Chondrocyte (in vitro differentiated cells): ENCODE results near the gene SETD2. TPM values are rescaled to one million over a fixed set of nuclear protein-coding genes. Genes with fewer than 3 reads are reported as not detected.

ENCODE experiments used
- DNase-seq: peaks from one replicate; pipeline ENCODE4 v3.0.0; 2021; ENCODE audit warnings: mixed read lengths, low spot score
- H3K27ac Mint-ChIP-seq: one replicate; pipeline ENCODE4 v1.8.0; 2021; ENCODE audit warnings: mild to moderate bottlenecking, moderate library complexity, mixed read lengths; ENCODE audit not compliant: unreplicated experiment
- H3K27me3 Mint-ChIP-seq: 2 replicates; pipeline ENCODE4 v1.8.0; 2021; ENCODE audit warnings: low read depth, mixed read lengths
- H3K36me3 Mint-ChIP-seq: 2 replicates; pipeline ENCODE4 v1.8.0; 2021; ENCODE audit warnings: low read depth, mixed read lengths
- H3K4me1 Mint-ChIP-seq: 2 replicates; pipeline ENCODE4 v1.8.0; 2021; ENCODE audit warnings: low read depth, mild to moderate bottlenecking, mixed read lengths
- H3K4me3 Mint-ChIP-seq: one replicate; pipeline ENCODE4 v1.8.0; 2021; ENCODE audit warnings: mild to moderate bottlenecking, moderate library complexity, mixed read lengths; ENCODE audit not compliant: unreplicated experiment
- H3K9me3 Mint-ChIP-seq: 2 replicates; pipeline ENCODE4 v1.8.0; 2021; ENCODE audit warnings: low read depth, mixed read lengths
- total RNA-seq: library from RNA; stranded (reverse); gene quantifications from 3 replicates; pipeline ENCODE4 v1.2.1, GENCODE V29; 2021
- TF ChIP-seq, protein P1 (sequence below): fragments of 200-600 bp; sonication (generic); IDR thresholded peaks from 2 replicates; pipeline ENCODE4 v1.5.0; 2021; ENCODE audit warnings: antibody characterized with exemption, mild to moderate bottlenecking, moderate library complexity

Gene SETD2
- total RNA-seq, 1 donor from 2014 or later, result 37.3 TPM

DNA sequence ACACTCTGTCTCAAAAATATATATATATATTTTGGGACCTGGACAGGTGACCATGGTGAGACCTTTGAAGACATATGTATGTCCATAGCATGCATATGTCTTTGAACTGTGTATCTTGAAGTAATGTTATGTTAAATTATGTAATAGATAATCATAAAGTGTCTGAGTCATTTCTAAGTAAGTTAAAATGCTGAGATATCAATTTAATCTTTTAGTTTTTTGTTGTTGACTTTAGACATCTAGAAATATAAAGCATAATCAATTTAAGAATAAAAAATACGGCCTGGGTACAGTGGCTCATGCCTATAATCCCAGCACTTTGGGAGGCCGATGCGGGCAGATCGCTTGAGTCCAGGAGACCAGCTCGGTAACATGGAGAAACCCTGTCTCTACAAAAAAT is 12.7 kb upstream of the SETD2 start:
- Mint-ChIP-seq H3K27me3 (no peaks in the 10 kb centered on the region), H3K9me3 (no peaks in the 10 kb centered on the region), H3K27ac (no peak overlapping the region), H3K4me3 (no peak overlapping the region), H3K4me1 (no peaks in the 10 kb centered on the region), H3K36me3 (peaks cover 9% of the 10 kb centered on the region)
- DNase-seq, result no peak
- TF ChIP-seq, protein P1, sequence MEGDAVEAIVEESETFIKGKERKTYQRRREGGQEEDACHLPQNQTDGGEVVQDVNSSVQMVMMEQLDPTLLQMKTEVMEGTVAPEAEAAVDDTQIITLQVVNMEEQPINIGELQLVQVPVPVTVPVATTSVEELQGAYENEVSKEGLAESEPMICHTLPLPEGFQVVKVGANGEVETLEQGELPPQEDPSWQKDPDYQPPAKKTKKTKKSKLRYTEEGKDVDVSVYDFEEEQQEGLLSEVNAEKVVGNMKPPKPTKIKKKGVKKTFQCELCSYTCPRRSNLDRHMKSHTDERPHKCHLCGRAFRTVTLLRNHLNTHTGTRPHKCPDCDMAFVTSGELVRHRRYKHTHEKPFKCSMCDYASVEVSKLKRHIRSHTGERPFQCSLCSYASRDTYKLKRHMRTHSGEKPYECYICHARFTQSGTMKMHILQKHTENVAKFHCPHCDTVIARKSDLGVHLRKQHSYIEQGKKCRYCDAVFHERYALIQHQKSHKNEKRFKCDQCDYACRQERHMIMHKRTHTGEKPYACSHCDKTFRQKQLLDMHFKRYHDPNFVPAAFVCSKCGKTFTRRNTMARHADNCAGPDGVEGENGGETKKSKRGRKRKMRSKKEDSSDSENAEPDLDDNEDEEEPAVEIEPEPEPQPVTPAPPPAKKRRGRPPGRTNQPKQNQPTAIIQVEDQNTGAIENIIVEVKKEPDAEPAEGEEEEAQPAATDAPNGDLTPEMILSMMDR, result no peak

DNA sequence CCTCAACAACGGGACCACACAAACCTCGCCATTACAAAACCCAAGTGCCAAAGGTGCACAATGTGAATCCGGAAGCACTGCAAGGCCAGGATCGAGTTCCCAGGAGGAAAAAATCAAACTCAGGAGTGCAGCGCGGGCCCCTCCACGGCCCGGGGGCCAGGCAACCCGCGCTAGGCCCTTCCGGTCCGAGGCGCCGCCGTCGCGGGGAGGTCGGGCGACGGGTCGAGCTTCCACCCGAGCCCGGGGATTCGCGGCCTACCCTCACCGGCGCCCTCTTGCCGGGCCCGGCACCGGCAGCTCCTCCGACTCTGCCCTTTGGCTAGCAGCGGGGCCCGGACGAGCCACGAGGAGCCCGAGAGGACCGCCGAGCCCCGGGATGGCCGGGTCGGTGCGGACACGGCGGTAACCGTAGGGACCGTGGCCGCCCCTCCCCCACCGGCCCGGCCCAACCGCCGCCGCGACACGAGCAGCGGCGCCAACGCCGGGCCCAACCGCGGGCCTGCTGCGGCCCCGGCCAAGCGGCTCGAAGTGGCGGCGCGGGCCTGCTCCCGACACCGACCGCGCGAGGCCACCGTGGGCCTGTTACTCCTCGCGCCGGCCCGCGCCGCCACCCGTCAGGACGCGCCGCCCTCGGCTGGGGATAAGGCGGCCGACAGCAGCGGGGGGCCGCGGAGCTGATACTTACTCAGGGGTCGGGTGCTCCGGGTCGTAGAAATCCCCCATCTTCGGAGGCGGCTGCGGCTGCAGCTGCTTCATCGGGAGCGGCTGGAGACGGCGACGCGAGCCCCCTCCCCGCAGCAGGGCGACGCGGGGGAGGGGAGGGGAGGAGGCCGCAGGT is 525 bp downstream of the SETD2 start:
- no peaks in the 10 kb centered on the region for H3K9me3 Mint-ChIP-seq
- TF ChIP-seq, protein P1, result peak; percentile 21
- no peaks in the 10 kb centered on the region for H3K36me3 Mint-ChIP-seq
- peak overlapping the region; percentile 89 for H3K4me3 Mint-ChIP-seq
- H3K27me3 Mint-ChIP-seq, result no peaks in the 10 kb centered on the region
- peak overlapping the region; percentile 94 for H3K27ac Mint-ChIP-seq
- peak; percentile 91 for DNase-seq
- H3K4me1 Mint-ChIP-seq, result peaks cover 45% of the 10 kb centered on the region

DNA sequence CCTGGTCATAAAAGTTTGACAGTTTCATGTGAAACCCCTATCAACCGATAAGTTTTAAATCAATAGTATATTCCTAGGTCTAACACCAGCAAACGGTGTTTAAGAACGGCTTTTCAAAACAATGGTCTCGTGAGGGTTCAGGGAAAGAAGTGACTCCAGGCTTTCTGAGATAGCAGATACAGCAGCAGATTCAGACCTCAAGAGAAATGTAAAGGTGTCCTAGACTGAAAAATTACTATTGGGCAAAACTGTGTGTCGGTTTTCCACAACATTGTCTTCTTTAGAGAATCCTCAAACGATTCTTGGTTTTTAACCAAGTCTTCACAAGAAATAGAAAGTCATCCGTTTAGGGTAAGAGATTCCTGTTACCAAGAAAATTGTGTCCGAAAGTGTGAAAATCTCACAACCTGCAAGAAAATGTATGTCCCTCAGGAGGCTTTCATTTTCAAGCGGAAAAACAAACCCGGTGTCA is 1.2 kb downstream of the SETD2 start:
- TF ChIP-seq, protein P1, result no peak
- peaks cover 52% of the 10 kb centered on the region for H3K4me1 Mint-ChIP-seq
- no peaks in the 10 kb centered on the region for H3K27me3 Mint-ChIP-seq
- H3K9me3 Mint-ChIP-seq, result no peaks in the 10 kb centered on the region
- no peaks in the 10 kb centered on the region for H3K36me3 Mint-ChIP-seq
- peak overlapping the region; percentile 89 for H3K4me3 Mint-ChIP-seq
- H3K27ac Mint-ChIP-seq, result peak overlapping the region; percentile 94
- no peak for DNase-seq

DNA sequence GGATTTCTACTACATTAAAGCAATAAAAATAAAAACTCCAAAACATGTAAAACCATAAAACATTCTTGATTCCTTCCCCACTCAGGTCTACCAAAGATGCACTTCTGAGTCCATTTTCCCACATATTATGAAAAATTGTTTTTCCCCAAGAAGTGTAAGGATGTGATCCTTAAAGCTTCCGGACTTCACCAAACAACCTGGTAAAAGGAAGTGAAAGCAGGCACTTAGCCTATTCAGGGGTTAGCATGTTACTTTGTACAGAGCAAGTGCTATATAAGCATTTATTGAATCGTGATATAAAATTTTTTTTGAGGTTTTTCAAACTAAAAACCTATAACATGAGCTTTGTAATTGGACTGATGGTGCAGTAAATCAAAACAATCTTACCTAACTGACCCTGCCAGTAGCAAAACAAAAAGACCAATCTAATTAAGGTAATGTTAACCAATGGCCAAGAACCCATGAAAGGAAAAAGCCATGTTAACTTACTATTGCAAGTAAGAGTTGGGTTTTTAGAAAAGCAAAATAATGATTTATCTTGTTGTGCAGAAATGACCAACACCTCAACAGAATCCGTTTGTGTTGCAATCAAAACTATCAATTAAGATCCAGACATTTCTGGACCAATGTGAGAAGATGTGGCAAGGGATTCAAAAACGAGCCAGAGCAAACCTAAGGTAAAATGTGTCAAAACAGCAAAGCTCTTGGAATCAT is 1.8 kb downstream of the SETD2 start:
- H3K9me3 Mint-ChIP-seq, result no peaks in the 10 kb centered on the region
- TF ChIP-seq, protein P1, result no peak
- H3K4me3 Mint-ChIP-seq, result peak overlapping the region; percentile 89
- H3K27ac Mint-ChIP-seq, result peak overlapping the region; percentile 94
- no peaks in the 10 kb centered on the region for H3K36me3 Mint-ChIP-seq
- peaks cover 52% of the 10 kb centered on the region for H3K4me1 Mint-ChIP-seq
- H3K27me3 Mint-ChIP-seq, result no peaks in the 10 kb centered on the region
- no peak for DNase-seq

DNA sequence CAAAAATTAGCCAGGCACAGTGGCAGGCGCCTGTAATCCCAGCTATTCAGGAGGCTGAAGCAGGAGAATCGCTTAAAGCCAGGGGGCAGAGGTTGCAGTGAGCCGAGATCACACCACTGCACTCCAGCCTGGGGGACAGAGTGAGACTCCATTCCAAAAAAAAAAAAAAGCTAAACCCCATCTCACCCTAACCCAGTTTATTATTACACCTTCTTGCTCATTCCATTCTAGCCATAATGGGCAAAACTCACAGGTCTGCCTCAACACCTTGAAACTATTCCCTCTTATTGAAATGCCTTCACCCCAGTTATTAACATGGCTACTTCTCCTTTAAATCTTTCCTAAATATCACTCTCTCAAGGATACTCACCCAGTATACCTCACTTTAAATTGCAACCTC is 4.1 kb downstream of the SETD2 start:
- H3K4me1 Mint-ChIP-seq, result peaks cover 57% of the 10 kb centered on the region
- H3K4me3 Mint-ChIP-seq, result no peak overlapping the region
- H3K9me3 Mint-ChIP-seq, result no peaks in the 10 kb centered on the region
- H3K27me3 Mint-ChIP-seq, result no peaks in the 10 kb centered on the region
- no peaks in the 10 kb centered on the region for H3K36me3 Mint-ChIP-seq
- H3K27ac Mint-ChIP-seq, result peak overlapping the region; percentile 18
- TF ChIP-seq, protein P1, result no peak
- no peak for DNase-seq
